Mesenchymal stem cell (in vitro differentiated cells and primary cell): ENCODE results near the gene C1orf35. TPM values are rescaled to one million over a fixed set of nuclear protein-coding genes. Genes with fewer than 3 reads are reported as not detected.
A peak's percentile ranks its signal among the peaks of the same experiment; 100 is the strongest.

Experiments
- DNase-seq: peaks from one replicate; pipeline ENCODE4 v3.0.0-alpha.2; 2013
- H2AFZ ChIP-seq: one replicate; pipeline ENCODE4 v1.6.1; 2013; ENCODE audit warnings: low read depth, mild to moderate bottlenecking, control low read depth, inconsistent platforms, low read length, moderate library complexity
- H2AK5ac ChIP-seq: 2 replicates; pipeline ENCODE4 v1.6.1; 2013; ENCODE audit warnings: low read length, moderate library complexity, mild to moderate bottlenecking, inconsistent platforms; ENCODE audit not compliant: severe bottlenecking
- H2BK120ac ChIP-seq: one replicate; pipeline ENCODE4 v1.6.1; 2013; ENCODE audit warnings: low read depth, mild to moderate bottlenecking, inconsistent platforms, low read length, moderate library complexity
- H2BK12ac ChIP-seq, 2 experiments: one replicate each; pipeline ENCODE4 v1.6.1; 2013; ENCODE audit warnings: inconsistent platforms in 2 of 2, low read length in 2 of 2, mild to moderate bottlenecking in 2 of 2, moderate library complexity in 2 of 2, control low read depth in 1 of 2
- H2BK15ac ChIP-seq: one replicate; pipeline ENCODE4 v1.6.1; 2013; ENCODE audit warnings: mild to moderate bottlenecking, low read depth, inconsistent platforms; ENCODE audit not compliant: poor library complexity, severe bottlenecking
- H2BK5ac ChIP-seq: 2 replicates; pipeline ENCODE4 v1.6.1; 2013; ENCODE audit warnings: low read depth, mild to moderate bottlenecking, low read length, control low read depth, inconsistent platforms; ENCODE audit not compliant: poor library complexity, severe bottlenecking
- H3K14ac ChIP-seq, 2 experiments: one replicate each; pipeline ENCODE4 v1.6.1; 2013; ENCODE audit warnings: inconsistent platforms in 2 of 2, low read length in 2 of 2, control low read depth in 1 of 2, mild to moderate bottlenecking in 1 of 2, moderate library complexity in 1 of 2
- H3K18ac ChIP-seq, 2 experiments: one replicate each; pipeline ENCODE4 v1.6.1; 2013; ENCODE audit warnings: inconsistent platforms in 2 of 2, low read length in 2 of 2, control low read depth in 1 of 2, low read depth in 1 of 2, mild to moderate bottlenecking in 1 of 2
- H3K23ac ChIP-seq, 2 experiments: one replicate each; pipeline ENCODE4 v1.6.1; 2013; ENCODE audit warnings: inconsistent platforms in 2 of 2, low read length in 2 of 2, mild to moderate bottlenecking in 2 of 2, moderate library complexity in 2 of 2, control low read depth in 1 of 2
- H3K27ac ChIP-seq: 2 replicates; pipeline ENCODE4 v1.5.1; 2013; ENCODE audit warnings: mild to moderate bottlenecking, moderate library complexity, low read length, control low read depth, inconsistent platforms; ENCODE audit not compliant: poor library complexity, severe bottlenecking
- H3K27me3 ChIP-seq, 2 experiments: 2 replicates each; pipeline versions ENCODE4 v1.6.1 to v1.7.0; 2013; ENCODE audit warnings: low read length in 2 of 2, mild to moderate bottlenecking in 2 of 2, moderate library complexity in 2 of 2, control low read depth in 1 of 2, inconsistent platforms in 1 of 2; ENCODE audit not compliant: control insufficient read depth in 1 of 2, insufficient read depth in 1 of 2
- H3K36me3 ChIP-seq, 2 experiments: 2 replicates each; pipeline versions ENCODE4 v1.6.1 to v1.7.0; 2013; ENCODE audit warnings: low read length in 2 of 2, control low read depth in 1 of 2, inconsistent platforms in 1 of 2, low read depth in 1 of 2, mild to moderate bottlenecking in 1 of 2; ENCODE audit not compliant: insufficient read depth in 2 of 2, control insufficient read depth in 1 of 2
- H3K4ac ChIP-seq, 2 experiments: one replicate each; pipeline ENCODE4 v1.6.1; 2013; ENCODE audit warnings: inconsistent platforms in 2 of 2, low read length in 2 of 2, mild to moderate bottlenecking in 2 of 2, moderate library complexity in 2 of 2, control low read depth in 1 of 2, low read depth in 1 of 2
- H3K4me1 ChIP-seq: 2 replicates; pipeline ENCODE4 v1.6.1; 2013; ENCODE audit warnings: low read depth, low read length, control low read depth; ENCODE audit not compliant: control insufficient read depth, insufficient read depth
- H3K4me2 ChIP-seq: 2 replicates; pipeline ENCODE4 v1.6.1; 2013; ENCODE audit warnings: low read length, mild to moderate bottlenecking, inconsistent platforms; ENCODE audit not compliant: poor library complexity, severe bottlenecking
- H3K4me3 ChIP-seq, 2 experiments: 2 replicates each; pipeline versions ENCODE4 v1.5.1 to v1.7.0; 2013; ENCODE audit warnings: low read length in 2 of 2, mild to moderate bottlenecking in 2 of 2, control low read depth in 1 of 2, low read depth in 1 of 2; ENCODE audit not compliant: insufficient read depth in 1 of 2
- H3K79me1 ChIP-seq: replicated peaks from 2 replicates; pipeline ENCODE4 v1.6.1; 2013; ENCODE audit warnings: mild to moderate bottlenecking, control low read depth, low read length, inconsistent platforms; ENCODE audit not compliant: poor library complexity, severe bottlenecking
- H3K9ac ChIP-seq: 2 replicates; pipeline ENCODE4 v1.7.0; 2013; ENCODE audit warnings: mild to moderate bottlenecking, low read length, moderate library complexity
- H3K9me3 ChIP-seq: 2 replicates; pipeline ENCODE4 v1.7.0; 2013; ENCODE audit warnings: mild to moderate bottlenecking, low read length; ENCODE audit not compliant: control insufficient read depth
- H4K8ac ChIP-seq: one replicate; pipeline ENCODE4 v1.6.1; 2013; ENCODE audit warnings: inconsistent platforms, mild to moderate bottlenecking, low read length, moderate library complexity
- H4K91ac ChIP-seq: one replicate; pipeline ENCODE4 v1.6.1; 2013; ENCODE audit warnings: mild to moderate bottlenecking, low read length, inconsistent platforms
- WGBS: methylation state at CpG from one replicate; pipeline ENCODE4 v1.1.7; 2013; ENCODE audit warnings: mixed read lengths; 5-methylcytosine and 5-hydroxymethylcytosine counted together
- polyA plus RNA-seq, 2 experiments: library from polyadenylated mRNA; stranded (reverse); fragments of 200-250 nt; gene quantifications; one replicate each; pipeline ENCODE4 v1.2.3, GENCODE V29; 2013

The C1orf35 gene
- polyA plus RNA-seq (2013, experiment 1 of 2): 10.8 TPM
- polyA plus RNA-seq (2013, experiment 2 of 2): 11.6 TPM

GRCh38 chr1:228102791-228103620 is at the start of gene C1orf35:
C1orf35 (minus strand) TSS chr1:228103325; CDS start chr1:228103227, 98 bp downstream.
- Histone ChIP-seq H3K9me3 (no peaks in the 10 kb centered on the region), H4K8ac (peak within 1 kb of the TSS; percentile 87), H2BK12ac (no peak within 1 kb of the TSS)

GRCh38 chr1:228152918-228153258 is 49.8 kb upstream of the C1orf35 start:
- 86% methylated on average over 1 of the region's 3 CpGs for WGBS
- Histone ChIP-seq H2BK120ac (no peak overlapping the region), H3K4me3 (no peak overlapping the region), H3K4me1 (peaks cover 30% of the 10 kb centered on the region), H2BK5ac (no peak overlapping the region), H2AFZ (no peak overlapping the region), H2AK5ac (no peak overlapping the region), H4K8ac (no peak overlapping the region), H3K79me1 (peaks cover 25% of the 10 kb centered on the region), H3K27me3 (no peaks in the 10 kb centered on the region), H3K18ac (no peak overlapping the region), H2BK12ac (no peak overlapping the region), H3K14ac (no peak overlapping the region), H2BK15ac (no peak overlapping the region), H3K4me2 (no peak overlapping the region), H3K27ac (no peak overlapping the region), H4K91ac (no peak overlapping the region), H3K23ac (no peak overlapping the region), H3K9ac (no peak overlapping the region), H3K9me3 (no peaks in the 10 kb centered on the region), H3K4ac (no peak overlapping the region), H3K36me3 (peaks cover 10 to 62% of the 10 kb centered on the region in 2 experiments)
- DNase-seq: no peak

More at GRCh38 chr1:228102791-228103620, at the start of gene C1orf35:
- Histone ChIP-seq H3K18ac (peak within 1 kb of the TSS; percentile 74 to 86), H3K27ac (no peak within 1 kb of the TSS), H3K36me3 (peaks cover 59 to 69% of the 10 kb centered on the region in 2 experiments), H2BK15ac (peak within 1 kb of the TSS; percentile 73), H3K4ac (peak within 1 kb of the TSS in 1 of 2 experiments; percentile 71), H3K14ac (peak within 1 kb of the TSS in 1 of 2 experiments; percentile 39), H2BK5ac (no peak within 1 kb of the TSS), H2AK5ac (no peak within 1 kb of the TSS), H3K9ac (peak within 1 kb of the TSS; percentile 86), H2AFZ (peak within 1 kb of the TSS; percentile 65), H3K4me2 (peak within 1 kb of the TSS; percentile 88), H3K79me1 (peaks cover 19% of the 10 kb centered on the region), H3K4me1 (peaks cover 27% of the 10 kb centered on the region), H3K23ac (peak within 1 kb of the TSS in 1 of 2 experiments; percentile 90), H3K27me3 (no peaks in the 10 kb centered on the region), H3K4me3 (peak within 1 kb of the TSS; percentile 88 to 92), H2BK120ac (no peak within 1 kb of the TSS), H4K91ac (peak within 1 kb of the TSS; percentile 85)
- under 1% methylated on average over 88 of the region's 104 CpGs for WGBS
- peak; percentile 90 for DNase-seq

- H3K4me3 ChIP-seq: no peak overlapping the region
- no peak overlapping the region for H3K4ac ChIP-seq
- no peak overlapping the region for H3K23ac ChIP-seq
- H2AFZ ChIP-seq: no peak overlapping the region
- H2BK12ac ChIP-seq: no peak overlapping the region
- no peak overlapping the region for H3K27ac ChIP-seq
- no peak overlapping the region for H2BK120ac ChIP-seq
- H2BK5ac ChIP-seq: no peak overlapping the region
- H3K14ac ChIP-seq: no peak overlapping the region
- H3K9ac ChIP-seq: peak overlapping the region; percentile 77
- H2BK15ac ChIP-seq: no peak overlapping the region
- peaks cover 16 to 65% of the 10 kb centered on the region in 2 experiments for H3K36me3 ChIP-seq
- no peak overlapping the region for H3K4me2 ChIP-seq
- H3K27me3 ChIP-seq: no peaks in the 10 kb centered on the region
- H4K8ac ChIP-seq: no peak overlapping the region
- no peak overlapping the region for H2AK5ac ChIP-seq
- no peaks in the 10 kb centered on the region for H3K9me3 ChIP-seq
- H3K18ac ChIP-seq: no peak overlapping the region
- WGBS: 92% methylated on average over 17 of the region's 19 CpGs
- peaks cover 31% of the 10 kb centered on the region for H3K79me1 ChIP-seq
- no peak overlapping the region for H4K91ac ChIP-seq
- peaks cover 30% of the 10 kb centered on the region for H3K4me1 ChIP-seq
- no peak for DNase-seq
Measured at GRCh38 chr1:228152097-228152917, 49.2 kb upstream of the C1orf35 start.
